Suprapubic skin (tissue), 4 donors: Measurements from ENCODE around the gene CDK18. TPM values are rescaled to one million over a fixed set of nuclear protein-coding genes. Genes with fewer than 3 reads are reported as not detected.
A peak's percentile ranks its signal among the peaks of the same experiment; 100 is the strongest.

Experiments used
- DNase-seq, 2 donors: peaks; one replicate each; pipeline ENCODE4 v3.0.0-alpha.2; 2019; ENCODE audit warnings: low spot score in 2 of 2
- H3K27ac ChIP-seq: fragments of 200-600 bp; sonication (generic); one replicate; pipeline ENCODE4 v1.5.1; 2019
- H3K27me3 ChIP-seq: fragments of 200-600 bp; sonication (generic); one replicate; pipeline ENCODE4 v1.5.1; 2019
- H3K36me3 ChIP-seq: fragments of 200-600 bp; sonication (generic); one replicate; pipeline ENCODE4 v1.5.1; 2019
- H3K4me1 ChIP-seq: fragments of 200-600 bp; sonication (generic); one replicate; pipeline ENCODE4 v1.5.1; 2019
- H3K4me3 ChIP-seq: fragments of 200-600 bp; sonication (generic); one replicate; pipeline ENCODE4 v1.5.1; 2019; ENCODE audit warnings: mild to moderate bottlenecking
- H3K9me3 ChIP-seq: fragments of 200-600 bp; sonication (generic); one replicate; pipeline ENCODE4 v1.5.1; 2019
- EP300 ChIP-seq: sonication (generic); formaldehyde crosslinking; IDR thresholded peaks from one replicate; pipeline ENCODE4 v1.6.1; 2017; ENCODE audit warnings: antibody characterized with exemption
- POLR2A ChIP-seq, 2 donors: fragments of 450-650 bp; IDR thresholded peaks; one replicate each; pipeline ENCODE4 v1.6.1; 2017; ENCODE audit warnings: antibody characterized with exemption in 2 of 2, mild to moderate bottlenecking in 2 of 2, moderate library complexity in 2 of 2
- POLR2AphosphoS5 ChIP-seq, 3 donors: sonication (generic); formaldehyde crosslinking; IDR thresholded peaks; one replicate each; pipeline ENCODE4 v1.6.1; 2017; ENCODE audit warnings: antibody characterized with exemption in 3 of 3
- WGBS: methylation state at CpG from one replicate; pipeline ENCODE4 v1.1.5; 2018; 5-methylcytosine and 5-hydroxymethylcytosine counted together
- total RNA-seq, 4 donors: library from RNA; depleted of rRNA; stranded (reverse); fragments of >200 nt; gene quantifications; one replicate each; pipeline ENCODE4 v1.1.0, GENCODE V29; 2016
- TF ChIP-seq, protein P1 (sequence below), 2 donors: fragments of 200-600 bp in 1 of 2; fragments of 450-650 bp in 1 of 2; sonication (generic) in 1 of 2; IDR thresholded peaks; one replicate each; pipeline ENCODE4 v1.5.1; 2016 to 2019; ENCODE audit warnings: antibody characterized with exemption in 2 of 2, mild to moderate bottlenecking in 1 of 2, moderate library complexity in 1 of 2

CDK18 gene
- total RNA-seq, 4 donors from 2014 or later: 2.7 to 9.7 (median 4.7) TPM

GRCh38 chr1:205570173-205570501, 65.7 kb downstream of the CDK18 start:
- peak overlapping the region; percentile 51 for H3K4me3 ChIP-seq
- no peaks in the 10 kb centered on the region for H3K36me3 ChIP-seq
- no peak for TF ChIP-seq POLR2A (IDR thresholded peaks at IDR 0.05)
- TF ChIP-seq, protein P1, sequence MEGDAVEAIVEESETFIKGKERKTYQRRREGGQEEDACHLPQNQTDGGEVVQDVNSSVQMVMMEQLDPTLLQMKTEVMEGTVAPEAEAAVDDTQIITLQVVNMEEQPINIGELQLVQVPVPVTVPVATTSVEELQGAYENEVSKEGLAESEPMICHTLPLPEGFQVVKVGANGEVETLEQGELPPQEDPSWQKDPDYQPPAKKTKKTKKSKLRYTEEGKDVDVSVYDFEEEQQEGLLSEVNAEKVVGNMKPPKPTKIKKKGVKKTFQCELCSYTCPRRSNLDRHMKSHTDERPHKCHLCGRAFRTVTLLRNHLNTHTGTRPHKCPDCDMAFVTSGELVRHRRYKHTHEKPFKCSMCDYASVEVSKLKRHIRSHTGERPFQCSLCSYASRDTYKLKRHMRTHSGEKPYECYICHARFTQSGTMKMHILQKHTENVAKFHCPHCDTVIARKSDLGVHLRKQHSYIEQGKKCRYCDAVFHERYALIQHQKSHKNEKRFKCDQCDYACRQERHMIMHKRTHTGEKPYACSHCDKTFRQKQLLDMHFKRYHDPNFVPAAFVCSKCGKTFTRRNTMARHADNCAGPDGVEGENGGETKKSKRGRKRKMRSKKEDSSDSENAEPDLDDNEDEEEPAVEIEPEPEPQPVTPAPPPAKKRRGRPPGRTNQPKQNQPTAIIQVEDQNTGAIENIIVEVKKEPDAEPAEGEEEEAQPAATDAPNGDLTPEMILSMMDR (IDR thresholded peaks at IDR 0.05): no peak
- H3K4me1 ChIP-seq: peaks cover 15% of the 10 kb centered on the region
- WGBS: 64% methylated on average over 7 of the region's 7 CpGs
- no peak overlapping the region for H3K27ac ChIP-seq
- no peaks in the 10 kb centered on the region for H3K9me3 ChIP-seq
- H3K27me3 ChIP-seq: peaks cover 47% of the 10 kb centered on the region
- peak; percentile 32 to 75 for DNase-seq

DNA sequence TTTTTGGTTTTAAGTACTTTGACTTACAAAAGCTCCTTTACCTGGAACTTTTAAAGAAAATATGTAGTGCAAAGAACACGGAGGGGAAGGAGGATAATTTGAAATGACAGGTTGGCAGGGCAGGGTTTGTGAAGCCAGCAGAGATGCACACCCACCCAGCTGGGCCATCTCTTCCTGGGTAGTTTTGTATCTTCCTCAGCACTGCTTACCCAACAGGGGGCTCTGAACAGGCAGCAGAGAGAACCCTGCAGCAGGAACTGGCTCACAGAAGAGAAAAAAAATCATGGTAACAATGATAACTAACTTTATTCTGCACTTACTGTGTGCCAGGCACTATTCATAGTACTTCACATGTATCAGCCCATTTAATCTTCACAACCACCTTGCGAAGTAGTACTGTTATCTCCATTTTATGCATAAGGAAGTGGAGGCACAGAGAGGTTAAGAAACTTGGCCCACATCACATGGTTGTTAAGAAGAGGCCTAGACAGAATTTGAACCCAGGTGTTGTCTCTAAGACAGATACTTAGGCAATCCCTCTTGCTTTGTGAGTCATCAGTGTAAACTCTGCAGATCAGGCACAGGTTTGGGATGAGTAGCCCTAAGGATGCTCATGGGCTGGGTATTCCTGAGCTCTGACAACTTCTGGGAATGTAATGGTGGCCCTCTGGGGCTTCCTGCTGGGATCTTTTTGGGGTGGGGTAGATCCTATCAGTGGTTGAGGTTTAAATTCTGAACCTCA, 66.5 kb downstream of the CDK18 start:
- H3K27me3 ChIP-seq: peaks cover 48% of the 10 kb centered on the region
- H3K36me3 ChIP-seq: no peaks in the 10 kb centered on the region
- DNase-seq: peak in 1 of 2 donors; percentile 18
- H3K27ac ChIP-seq: no peak overlapping the region
- TF ChIP-seq, protein P1 (IDR thresholded peaks at IDR 0.05): no peak
- TF ChIP-seq POLR2A (IDR thresholded peaks at IDR 0.05) (no peak), POLR2AphosphoS5 (IDR thresholded peaks at IDR 0.05) (no peak), EP300 (no peak)
- WGBS: 71% methylated on average over 2 of the region's 2 CpGs
- H3K4me1 ChIP-seq: peaks cover 15% of the 10 kb centered on the region
- H3K4me3 ChIP-seq: no peak overlapping the region
- H3K9me3 ChIP-seq: no peaks in the 10 kb centered on the region

- no peaks in the 10 kb centered on the region for H3K36me3 ChIP-seq
- peak; percentile 27 to 52 for DNase-seq
- no peak overlapping the region for H3K4me3 ChIP-seq
- TF ChIP-seq POLR2A (IDR thresholded peaks at IDR 0.05) (no peak), EP300 (no peak), POLR2AphosphoS5 (IDR thresholded peaks at IDR 0.05) (no peak)
- TF ChIP-seq, protein P1 (IDR thresholded peaks at IDR 0.05): no peak
- 66% methylated on average over 4 of the region's 4 CpGs for WGBS
- peaks cover 48% of the 10 kb centered on the region for H3K27me3 ChIP-seq
- peaks cover 15% of the 10 kb centered on the region for H3K4me1 ChIP-seq
- no peak overlapping the region for H3K27ac ChIP-seq
- no peaks in the 10 kb centered on the region for H3K9me3 ChIP-seq
These were observed 67.3 kb downstream of the CDK18 start for GRCh38 chr1:205571747-205572146.

DNA sequence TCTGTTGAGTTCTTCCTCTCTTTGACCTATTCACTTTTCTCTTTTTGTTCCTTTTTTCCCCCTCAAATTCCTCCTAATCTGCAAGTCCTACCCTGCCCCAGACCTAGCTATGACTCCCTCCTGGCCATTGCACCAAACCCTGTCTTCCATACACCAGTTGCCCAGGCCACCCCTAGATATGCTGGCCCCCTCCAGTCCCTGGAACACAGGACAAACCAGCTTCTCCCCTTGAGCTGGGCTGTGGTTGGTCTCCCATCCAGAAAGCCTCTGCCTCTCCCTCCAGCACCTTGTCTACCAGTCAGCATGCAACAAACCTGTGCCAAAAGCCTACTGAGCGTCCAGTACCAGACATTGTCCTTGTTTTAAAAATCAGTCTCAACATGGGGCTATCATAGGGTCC, 68.0 kb downstream of the CDK18 start:
- Histone ChIP-seq H3K36me3 (no peaks in the 10 kb centered on the region), H3K27ac (no peak overlapping the region), H3K27me3 (peaks cover 42% of the 10 kb centered on the region), H3K9me3 (no peaks in the 10 kb centered on the region), H3K4me3 (no peak overlapping the region), H3K4me1 (peaks cover 15% of the 10 kb centered on the region)
- 23% methylated on average over 1 of the region's 1 CpG for WGBS
- TF ChIP-seq POLR2A (IDR thresholded peaks at IDR 0.05): no peak
- TF ChIP-seq EP300: no peak
- DNase-seq: peak in 1 of 2 donors; percentile 44

GRCh38 chr1:205575294-205575885, 70.9 kb downstream of the CDK18 start:
- no peak overlapping the region for H3K27ac ChIP-seq
- no peak for TF ChIP-seq POLR2AphosphoS5 (IDR thresholded peaks at IDR 0.05)
- TF ChIP-seq, protein P1 (IDR thresholded peaks at IDR 0.05): no peak
- no peak for TF ChIP-seq EP300
- TF ChIP-seq POLR2A (IDR thresholded peaks at IDR 0.05): no peak
- H3K36me3 ChIP-seq: no peaks in the 10 kb centered on the region
- no peaks in the 10 kb centered on the region for H3K9me3 ChIP-seq
- peaks cover 7% of the 10 kb centered on the region for H3K4me1 ChIP-seq
- peaks cover 32% of the 10 kb centered on the region for H3K27me3 ChIP-seq
- no peak overlapping the region for H3K4me3 ChIP-seq
- no CpG with 5 or more reads among the region's 1 CpG for WGBS
- peak; percentile 24 to 57 for DNase-seq
